Activated gamma-delta T cell treated with Interleukin-2 at 50 U/mL for 16 hours (primary cell): ENCODE results near the gene POLR2E.

Experiments
- DNase-seq: peaks from one replicate; pipeline ENCODE4 v3.0.0-alpha.2; 2020

The POLR2E gene

GRCh38 chr19:1093330-1093729, 1.8 kb downstream of the POLR2E start:
- DNase-seq: no peak

GRCh38 chr19:1091544-1092175, 3.5 kb downstream of the POLR2E start:
- DNase-seq: no peak

- DNase-seq: no peak
Measured at GRCh38 chr19:1090731-1091543, 4.2 kb downstream of the POLR2E start.

- no peak for DNase-seq
Measured at GRCh38 chr19:1089891-1090290, 5.3 kb downstream of the POLR2E start.

- DNase-seq: no peak
Measured at GRCh38 chr19:1089126-1089771, 5.9 kb downstream of the POLR2E start.

GRCh38 chr19:1088416-1089010, 6.7 kb downstream of the POLR2E start:
- no peak for DNase-seq

- no peak for DNase-seq
Measured at GRCh38 chr19:1087813-1088415, 7.3 kb downstream of the POLR2E start.

- no peak for DNase-seq
Measured at GRCh38 chr19:1086613-1087012, 8.6 kb downstream of the POLR2E start.

- no peak for DNase-seq
Measured at GRCh38 chr19:1085676-1086442, 9.3 kb downstream of the POLR2E start.

GRCh38 chr19:1085053-1085658, 10.0 kb downstream of the POLR2E start:
- DNase-seq: no peak

- DNase-seq: no peak
Measured at GRCh38 chr19:1084024-1084868, 10.9 kb downstream of the POLR2E start.

- no peak for DNase-seq
Measured at GRCh38 chr19:1082928-1083816, 12.0 kb downstream of the POLR2E start.

GRCh38 chr19:1082165-1082927, 12.8 kb downstream of the POLR2E start:
- peak; percentile 50 for DNase-seq

GRCh38 chr19:1081301-1082164, 13.6 kb downstream of the POLR2E start:
- no peak for DNase-seq

- DNase-seq: no peak
Measured at GRCh38 chr19:1080360-1081161, 14.6 kb downstream of the POLR2E start.

- no peak for DNase-seq
Measured at GRCh38 chr19:1079566-1080111, 15.5 kb downstream of the POLR2E start.

- DNase-seq: peak; percentile 93
Measured at GRCh38 chr19:1076951-1077350, 18.2 kb downstream of the POLR2E start.
